GM19240 (cell line): ENCODE data around the gene EXD3.

Experiments
- DNase-seq: peaks from one replicate; pipeline ENCODE4 v3.0.0; 2011; ENCODE audit warnings: low spot score; ENCODE audit not compliant: insufficient read length

EXD3 gene

GRCh38 chr9:137367506-137368430 lies 55.2 kb downstream of the EXD3 start:
- no peak for DNase-seq

GRCh38 chr9:137366891-137367381 lies 56.0 kb downstream of the EXD3 start:
- no peak for DNase-seq

- DNase-seq = no peak
These were observed 56.5 kb downstream of the EXD3 start for GRCh38 chr9:137366445-137366810.

- no peak for DNase-seq
These were observed 57.2 kb downstream of the EXD3 start for GRCh38 chr9:137365552-137366444.

- no peak for DNase-seq
These were observed 57.9 kb downstream of the EXD3 start for GRCh38 chr9:137365056-137365455.

- DNase-seq = no peak
These were observed 63.1 kb downstream of the EXD3 start for GRCh38 chr9:137359850-137360249.

- DNase-seq = no peak
These were observed 64.8 kb downstream of the EXD3 start for GRCh38 chr9:137358126-137358525.

- DNase-seq = no peak
These were observed 65.8 kb downstream of the EXD3 start for GRCh38 chr9:137357166-137357565.

- DNase-seq = no peak
These were observed 67.1 kb downstream of the EXD3 start for GRCh38 chr9:137355761-137356365.

GRCh38 chr9:137354845-137355760 lies 67.9 kb downstream of the EXD3 start:
- DNase-seq = no peak

GRCh38 chr9:137354153-137354844 lies 68.7 kb downstream of the EXD3 start:
- DNase-seq = no peak

- DNase-seq = no peak
These were observed 69.5 kb downstream of the EXD3 start for GRCh38 chr9:137353223-137354152.

- no peak for DNase-seq
These were observed 70.3 kb downstream of the EXD3 start for GRCh38 chr9:137352511-137353222.

- no peak for DNase-seq
These were observed 71.0 kb downstream of the EXD3 start for GRCh38 chr9:137351781-137352501.

- no peak for DNase-seq
These were observed 72.0 kb downstream of the EXD3 start for GRCh38 chr9:137350696-137351584.

- DNase-seq = no peak
These were observed 73.4 kb downstream of the EXD3 start for GRCh38 chr9:137349471-137350033.
